ENCODE data around the gene CMSS1.

The CMSS1 gene

GRCh38 chr3:99846477-99847160, 29.0 kb downstream of the CMSS1 start:
- Histone ChIP-seq H3K4me2 (ENCODE audit: low read depth, low read length, poor library complexity, severe bottlenecking) (no peak overlapping the region), H3F3A (ENCODE audit: low read depth) (no peaks in the 10 kb centered on the region), H3K4me3 (ENCODE audit: low read length, poor library complexity, severe bottlenecking) (no peak overlapping the region), H2AFZ (ENCODE audit: low read length) (no peak overlapping the region), H3K9me2 (replicated peaks; ENCODE audit: low read depth, low read length) (no peaks in the 10 kb centered on the region), H3K27me3 (ENCODE audit: insufficient read depth, low read length, poor library complexity, severe bottlenecking) (no peaks in the 10 kb centered on the region), H3K36me3 (ENCODE audit: insufficient read depth, low read length) (no peaks in the 10 kb centered on the region), H3K4me1 (ENCODE audit: insufficient read depth, low read length, poor library complexity, severe bottlenecking) (peaks cover 14% of the 10 kb centered on the region), H3K79me2 (ENCODE audit: insufficient read depth, low read length) (no peaks in the 10 kb centered on the region), H3K9ac (ENCODE audit: low read depth, low read length, poor library complexity, severe bottlenecking) (no peak overlapping the region), H3K9me3 (ENCODE audit: insufficient read depth, low read depth, low read length) (no peaks in the 10 kb centered on the region), H4K20me1 (ENCODE audit: insufficient read depth, low read length, poor library complexity, severe bottlenecking) (no peaks in the 10 kb centered on the region)
- TF ChIP-seq EZH2phosphoT487 (IDR thresholded peaks at IDR 0.05; ENCODE audit: borderline replicate concordance) (no peak), CTCF (conservative IDR thresholded peaks at IDR 0.05; ENCODE audit: low read length) (no peak)

- H3K9ac ChIP-seq (ENCODE audit: low read depth, low read length, poor library complexity, severe bottlenecking), result no peak overlapping the region
- H3K4me3 ChIP-seq (ENCODE audit: low read length, poor library complexity, severe bottlenecking), result no peak overlapping the region
- H2AFZ ChIP-seq (ENCODE audit: low read length), result no peak overlapping the region
- no peaks in the 10 kb centered on the region for H3K79me2 ChIP-seq (ENCODE audit: insufficient read depth, low read length)
- no peaks in the 10 kb centered on the region for H3K36me3 ChIP-seq (ENCODE audit: insufficient read depth, low read length)
- H3F3A ChIP-seq (ENCODE audit: low read depth), result no peaks in the 10 kb centered on the region
- no peak for TF ChIP-seq EZH2phosphoT487 (IDR thresholded peaks at IDR 0.05; ENCODE audit: borderline replicate concordance)
- TF ChIP-seq CTCF (conservative IDR thresholded peaks at IDR 0.05; ENCODE audit: low read length), result no peak
- H4K20me1 ChIP-seq (ENCODE audit: insufficient read depth, low read length, poor library complexity, severe bottlenecking), result no peaks in the 10 kb centered on the region
- H3K4me1 ChIP-seq (ENCODE audit: insufficient read depth, low read length, poor library complexity, severe bottlenecking), result peaks cover 14% of the 10 kb centered on the region
- H3K4me2 ChIP-seq (ENCODE audit: low read depth, low read length, poor library complexity, severe bottlenecking), result no peak overlapping the region
- H3K9me2 ChIP-seq (replicated peaks; ENCODE audit: low read depth, low read length), result no peaks in the 10 kb centered on the region
- H3K27me3 ChIP-seq (ENCODE audit: insufficient read depth, low read length, poor library complexity, severe bottlenecking), result no peaks in the 10 kb centered on the region
- no peaks in the 10 kb centered on the region for H3K9me3 ChIP-seq (ENCODE audit: insufficient read depth, low read depth, low read length)
Measured at GRCh38 chr3:99848433-99848832, 30.8 kb downstream of the CMSS1 start.

GRCh38 chr3:99850608-99851007, 32.9 kb downstream of the CMSS1 start:
- Histone ChIP-seq H3K9ac (ENCODE audit: low read depth, low read length, poor library complexity, severe bottlenecking) (no peak overlapping the region), H3K27me3 (ENCODE audit: insufficient read depth, low read length, poor library complexity, severe bottlenecking) (no peaks in the 10 kb centered on the region), H3F3A (ENCODE audit: low read depth) (no peaks in the 10 kb centered on the region), H3K36me3 (ENCODE audit: insufficient read depth, low read length) (no peaks in the 10 kb centered on the region), H3K79me2 (ENCODE audit: insufficient read depth, low read length) (no peaks in the 10 kb centered on the region), H3K4me2 (ENCODE audit: low read depth, low read length, poor library complexity, severe bottlenecking) (no peak overlapping the region), H4K20me1 (ENCODE audit: insufficient read depth, low read length, poor library complexity, severe bottlenecking) (no peaks in the 10 kb centered on the region), H3K4me3 (ENCODE audit: low read length, poor library complexity, severe bottlenecking) (no peak overlapping the region), H2AFZ (ENCODE audit: low read length) (no peak overlapping the region), H3K9me2 (replicated peaks; ENCODE audit: low read depth, low read length) (no peaks in the 10 kb centered on the region), H3K4me1 (ENCODE audit: insufficient read depth, low read length, poor library complexity, severe bottlenecking) (peaks cover 11% of the 10 kb centered on the region), H3K9me3 (ENCODE audit: insufficient read depth, low read depth, low read length) (no peaks in the 10 kb centered on the region)
- no peak for TF ChIP-seq EZH2phosphoT487 (IDR thresholded peaks at IDR 0.05; ENCODE audit: borderline replicate concordance)
- TF ChIP-seq CTCF (conservative IDR thresholded peaks at IDR 0.05; ENCODE audit: low read length), result no peak

All from Loucy (cell line).